HEK293 (cell line): ENCODE results near the gene PALM2AKAP2.
A peak's percentile ranks its signal among the peaks of the same experiment; 100 is the strongest.

Experiments used
- CTCF ChIA-PET: fragments of 350-600 bp; formaldehyde crosslinking; extraction: SDS; loops from one replicate; lab custom pipeline; 2021; ENCODE audit warnings: antibody characterized with exemption; lab: Yijun Ruan, JAX
- POLR2A ChIA-PET: fragments of 300-600 bp; formaldehyde crosslinking; extraction: SDS; loops from one replicate; lab custom pipeline; 2020; ENCODE audit warnings: antibody characterized with exemption, inconsistent platforms; lab: Yijun Ruan, JAX
- H3K27ac ChIP-seq: fragments of 200-500 bp; sonication (Bioruptor generic); 2 replicates; pipeline ENCODE4 v1.5.1; 2014; ENCODE audit warnings: low read depth, low read length, control low read depth, inconsistent platforms; ENCODE audit errors: extremely low read depth
- H3K36me3 ChIP-seq, 2 experiments: fragments of 200-500 bp in 1 of 2; sonication (Bioruptor generic) in 1 of 2; 1 replicate in 1 of 2; 2 replicates in 1 of 2; pipeline ENCODE4 v1.5.1; 2014 to 2017; ENCODE audit warnings: inconsistent platforms in 2 of 2, low read length in 2 of 2; ENCODE audit not compliant: control insufficient read depth in 2 of 2, insufficient read depth in 1 of 2
- H3K4me1 ChIP-seq: fragments of 200-500 bp; sonication (Bioruptor generic); 2 replicates; pipeline ENCODE4 v1.5.1; 2014; ENCODE audit warnings: mild to moderate bottlenecking, low read length, inconsistent platforms; ENCODE audit not compliant: control insufficient read depth, insufficient read depth
- H3K4me3 ChIP-seq: 2 replicates; pipeline ENCODE4 v1.5.1; 2011; ENCODE audit warnings: low read depth, mild to moderate bottlenecking, control low read depth, low read length, moderate library complexity
- H3K9me3 ChIP-seq: fragments of 200-500 bp; sonication (Bioruptor generic); 2 replicates; pipeline ENCODE4 v1.5.1; 2014; ENCODE audit warnings: low read depth, low read length, inconsistent platforms; ENCODE audit not compliant: control insufficient read depth, insufficient read depth
- GLIS1 ChIP-seq: fragments of 450-650 bp; formaldehyde crosslinking; IDR thresholded peaks from 2 replicates; pipeline ENCODE4 v1.5.1; 2016; ENCODE audit warnings: missing biosample characterization, missing genetic modification characterization
- PRDM1 ChIP-seq: fragments of 450-650 bp; formaldehyde crosslinking; IDR thresholded peaks from 2 replicates; pipeline ENCODE4; 2016; ENCODE audit warnings: missing biosample characterization, missing genetic modification characterization
- PRDM4 ChIP-seq: fragments of 450-650 bp; formaldehyde crosslinking; IDR thresholded peaks from 2 replicates; pipeline ENCODE4 v1.5.1; 2017; ENCODE audit warnings: missing biosample characterization, missing genetic modification characterization
- SCRT1 ChIP-seq: fragments of 450-650 bp; formaldehyde crosslinking; IDR thresholded peaks from 2 replicates; pipeline ENCODE4 v1.5.1; 2016; ENCODE audit warnings: missing biosample characterization, missing genetic modification characterization, borderline replicate concordance
- SP2 ChIP-seq: fragments of 450-650 bp; formaldehyde crosslinking; IDR thresholded peaks from 2 replicates; pipeline ENCODE4 v1.5.1; 2016; ENCODE audit warnings: missing biosample characterization, missing genetic modification characterization
- ZBTB1 ChIP-seq: fragments of 450-650 bp; formaldehyde crosslinking; IDR thresholded peaks from 2 replicates; pipeline ENCODE4 v1.5.1; 2016; ENCODE audit warnings: missing biosample characterization, missing genetic modification characterization
- ZBTB20 ChIP-seq: fragments of 450-650 bp; formaldehyde crosslinking; IDR thresholded peaks from 2 replicates; pipeline ENCODE4 v1.5.1; 2016; ENCODE audit warnings: missing biosample characterization, missing genetic modification characterization
- ZFP3 ChIP-seq: fragments of 450-650 bp; formaldehyde crosslinking; IDR thresholded peaks from 2 replicates; pipeline ENCODE4 v1.5.1; 2016; ENCODE audit warnings: low read depth, missing biosample characterization, missing genetic modification characterization
- ZNF112 ChIP-seq: fragments of 450-650 bp; formaldehyde crosslinking; IDR thresholded peaks from 2 replicates; pipeline ENCODE4 v1.5.0; 2017; ENCODE audit warnings: missing biosample characterization, missing genetic modification characterization
- ZNF140 ChIP-seq: fragments of 450-650 bp; formaldehyde crosslinking; IDR thresholded peaks from 2 replicates; pipeline ENCODE4 v1.5.1; 2016; ENCODE audit warnings: missing biosample characterization, missing genetic modification characterization
- ZNF155 ChIP-seq: fragments of 450-650 bp; formaldehyde crosslinking; IDR thresholded peaks from 2 replicates; pipeline ENCODE4 v1.5.1; 2016; ENCODE audit warnings: missing biosample characterization, missing genetic modification characterization
- ZNF174 ChIP-seq: fragments of 450-650 bp; formaldehyde crosslinking; IDR thresholded peaks from 2 replicates; pipeline ENCODE4 v1.5.0; 2017; ENCODE audit warnings: missing biosample characterization, mild to moderate bottlenecking, missing genetic modification characterization
- ZNF214 ChIP-seq: fragments of 450-650 bp; formaldehyde crosslinking; IDR thresholded peaks from 2 replicates; pipeline ENCODE4 v1.5.1; 2017; ENCODE audit warnings: missing biosample characterization, mild to moderate bottlenecking, missing genetic modification characterization, borderline replicate concordance
- ZNF426 ChIP-seq: fragments of 450-650 bp; formaldehyde crosslinking; IDR thresholded peaks from 2 replicates; pipeline ENCODE4 v1.5.1; 2017; ENCODE audit warnings: missing biosample characterization, missing genetic modification characterization, mild to moderate bottlenecking, inconsistent platforms, moderate library complexity
- ZNF433 ChIP-seq: fragments of 450-650 bp; formaldehyde crosslinking; IDR thresholded peaks from 2 replicates; pipeline ENCODE4 v1.5.1; 2016; ENCODE audit warnings: missing biosample characterization, missing genetic modification characterization, low read depth
- ZNF513 ChIP-seq: fragments of 450-650 bp; IDR thresholded peaks from 2 replicates; pipeline ENCODE4 v1.5.1; 2018; ENCODE audit warnings: missing biosample characterization, missing genetic modification characterization
- ZNF514 ChIP-seq: fragments of 450-650 bp; formaldehyde crosslinking; IDR thresholded peaks from 2 replicates; pipeline ENCODE4 v1.5.1; 2016; ENCODE audit warnings: missing biosample characterization, missing genetic modification characterization
- ZNF560 ChIP-seq: fragments of 450-650 bp; formaldehyde crosslinking; IDR thresholded peaks from 2 replicates; pipeline ENCODE4 v1.5.1; 2017; ENCODE audit warnings: missing biosample characterization, missing genetic modification characterization, borderline replicate concordance
- ZNF670 ChIP-seq: fragments of 450-650 bp; formaldehyde crosslinking; IDR thresholded peaks from 2 replicates; pipeline ENCODE4 v1.5.1; 2016; ENCODE audit warnings: missing biosample characterization, missing genetic modification characterization, low read depth
- ZNF692 ChIP-seq: fragments of 450-650 bp; formaldehyde crosslinking; IDR thresholded peaks from 2 replicates; pipeline ENCODE4 v1.5.1; 2016; ENCODE audit warnings: missing biosample characterization, missing genetic modification characterization
- ZNF701 ChIP-seq: fragments of 450-650 bp; formaldehyde crosslinking; IDR thresholded peaks from 2 replicates; pipeline ENCODE4 v1.5.1; 2016; ENCODE audit warnings: missing biosample characterization, missing genetic modification characterization
- ZNF776 ChIP-seq: fragments of 450-650 bp; formaldehyde crosslinking; IDR thresholded peaks from 2 replicates; pipeline ENCODE4 v1.5.0; 2017; ENCODE audit warnings: missing biosample characterization, missing genetic modification characterization, borderline replicate concordance

Gene PALM2AKAP2

GRCh38 chr9:109730228-109730627 lies 49.8 kb upstream of the PALM2AKAP2 start (continued):
- TF ChIP-seq ZNF513 (tag by site-specific recombination), result 0 out of 2 replicates have a peak, but pooled peaks have one; percentile 15
- no peak for TF ChIP-seq ZNF155 (tag by site-specific recombination)
- TF ChIP-seq ZNF112 (tag by site-specific recombination), result no peak
- TF ChIP-seq SP2, result no peak
- TF ChIP-seq ZNF670 (tag by site-specific recombination), result no peak

GRCh38 chr9:109733690-109734089 lies 46.3 kb upstream of the PALM2AKAP2 start:
- Histone ChIP-seq H3K9me3 (no peaks in the 10 kb centered on the region), H3K4me1 (peaks cover 16% of the 10 kb centered on the region), H3K36me3 (no peaks in the 10 kb centered on the region), H3K4me3 (no peak overlapping the region), H3K27ac (no peak overlapping the region)
- CTCF ChIA-PET, result no interaction called here
- TF ChIP-seq GLIS1 (tag by site-specific recombination), result no peak
- TF ChIP-seq PRDM1 (tag by site-specific recombination), result peak; percentile 53; the same call in 1 of the 2 replicates
- TF ChIP-seq ZNF433 (tag by site-specific recombination), result no peak
- TF ChIP-seq ZNF701 (tag by site-specific recombination), result no peak
- no peak for TF ChIP-seq ZNF560 (tag by site-specific recombination)
- TF ChIP-seq ZNF214 (tag by site-specific recombination), result peak; percentile 87
- no peak for TF ChIP-seq ZBTB20 (tag by site-specific recombination)
- TF ChIP-seq PRDM4 (tag by site-specific recombination), result no peak
- no peak for TF ChIP-seq ZNF426 (tag by site-specific recombination)
- TF ChIP-seq ZNF514 (tag by site-specific recombination), result no peak
- TF ChIP-seq ZNF692 (tag by site-specific recombination), result no peak
- no peak for TF ChIP-seq ZBTB1 (tag by site-specific recombination)
- TF ChIP-seq SCRT1, result no peak
- POLR2A ChIA-PET, result no interaction called here

GRCh38 chr9:109734814-109735213 lies 45.2 kb upstream of the PALM2AKAP2 start:
- CTCF ChIA-PET, result no interaction called here
- H3K36me3 ChIP-seq, result no peaks in the 10 kb centered on the region

More at GRCh38 chr9:109734814-109735213, 45.2 kb upstream of the PALM2AKAP2 start:
- TF ChIP-seq ZNF433 (tag by site-specific recombination), result no peak
- no peak for TF ChIP-seq ZNF776 (tag by site-specific recombination)
- no peak for TF ChIP-seq ZFP3 (tag by site-specific recombination)
- no peak for TF ChIP-seq ZNF140 (tag by site-specific recombination)
- TF ChIP-seq ZNF174 (tag by site-specific recombination), result no peak
- Histone ChIP-seq H3K9me3 (no peaks in the 10 kb centered on the region), H3K4me3 (no peak overlapping the region), H3K4me1 (peaks cover 8% of the 10 kb centered on the region), H3K27ac (no peak overlapping the region)
- POLR2A ChIA-PET, result no interaction called here
